ENCODE results near the gene DNA2. TPM values are rescaled to one million over a fixed set of nuclear protein-coding genes. Genes with fewer than 3 reads are reported as not detected.
"Not testable (repeated sequence)": the region's sequence is repeated elsewhere in the genome, so short reads cannot be mapped to it uniquely, and the experiment has no call there.

DNA2 gene
- total RNA-seq, 2 experiments from 2014 or later: 44.5 to 51.4 TPM

DNA sequence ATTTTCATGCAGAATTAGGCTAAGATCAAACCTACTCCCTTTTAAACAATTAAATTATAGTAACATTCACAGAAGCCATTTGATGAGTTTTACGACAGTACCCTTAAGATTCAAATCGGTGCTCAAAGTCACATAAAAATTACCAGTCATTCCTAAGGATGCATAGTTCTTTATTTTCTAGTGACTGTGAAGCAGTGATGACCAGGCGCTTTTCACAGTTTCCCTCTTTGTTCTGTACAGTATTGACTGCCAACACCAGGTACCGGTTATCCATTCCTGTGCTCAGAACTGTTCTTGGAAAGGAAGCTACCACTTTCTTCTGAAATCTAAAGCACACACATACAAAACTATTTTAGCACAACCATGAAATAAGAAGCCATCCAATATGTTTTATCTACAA is 1.9 kb downstream of the DNA2 start:
- peaks cover 17% of the 10 kb centered on the region for H3K4me1 Mint-ChIP-seq
- H3K36me3 Mint-ChIP-seq: peaks cover 28% of the 10 kb centered on the region

DNA sequence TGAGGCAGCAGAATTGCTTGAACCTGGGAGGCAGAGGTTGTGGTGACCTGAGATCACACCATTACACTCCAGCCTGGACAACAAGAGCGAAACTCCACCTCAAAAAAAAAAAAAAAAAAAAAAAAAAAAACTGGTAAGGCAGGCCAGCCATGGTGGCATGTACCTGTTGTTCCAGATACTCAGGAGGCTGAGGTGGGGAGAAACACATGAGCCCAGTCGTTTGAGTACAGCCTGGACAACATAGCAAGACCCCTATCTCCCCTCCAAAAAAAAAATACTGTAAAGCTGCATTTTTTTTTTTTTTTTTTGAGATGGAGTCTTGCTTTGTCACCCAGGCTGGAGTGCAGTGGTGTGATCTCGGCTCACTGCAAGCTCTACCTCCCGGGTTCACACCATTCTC is 7.0 kb downstream of the DNA2 start:
- H3K9me3 Mint-ChIP-seq, DNase-seq, H3K27me3 Mint-ChIP-seq, H3K4me1 Mint-ChIP-seq, H3K4me3 Mint-ChIP-seq, H3K27ac Mint-ChIP-seq: not testable (repeated sequence)
- peaks cover 34% of the 10 kb centered on the region for H3K36me3 Mint-ChIP-seq

More for the DNA sequence above, 1.9 kb downstream of the DNA2 start:
- peak overlapping the region; percentile 99 for H3K4me3 Mint-ChIP-seq
- no peak overlapping the region for H3K27ac Mint-ChIP-seq
- no peak for DNase-seq
- H3K9me3 Mint-ChIP-seq: no peaks in the 10 kb centered on the region
- peaks cover 3% of the 10 kb centered on the region for H3K27me3 Mint-ChIP-seq

DNA sequence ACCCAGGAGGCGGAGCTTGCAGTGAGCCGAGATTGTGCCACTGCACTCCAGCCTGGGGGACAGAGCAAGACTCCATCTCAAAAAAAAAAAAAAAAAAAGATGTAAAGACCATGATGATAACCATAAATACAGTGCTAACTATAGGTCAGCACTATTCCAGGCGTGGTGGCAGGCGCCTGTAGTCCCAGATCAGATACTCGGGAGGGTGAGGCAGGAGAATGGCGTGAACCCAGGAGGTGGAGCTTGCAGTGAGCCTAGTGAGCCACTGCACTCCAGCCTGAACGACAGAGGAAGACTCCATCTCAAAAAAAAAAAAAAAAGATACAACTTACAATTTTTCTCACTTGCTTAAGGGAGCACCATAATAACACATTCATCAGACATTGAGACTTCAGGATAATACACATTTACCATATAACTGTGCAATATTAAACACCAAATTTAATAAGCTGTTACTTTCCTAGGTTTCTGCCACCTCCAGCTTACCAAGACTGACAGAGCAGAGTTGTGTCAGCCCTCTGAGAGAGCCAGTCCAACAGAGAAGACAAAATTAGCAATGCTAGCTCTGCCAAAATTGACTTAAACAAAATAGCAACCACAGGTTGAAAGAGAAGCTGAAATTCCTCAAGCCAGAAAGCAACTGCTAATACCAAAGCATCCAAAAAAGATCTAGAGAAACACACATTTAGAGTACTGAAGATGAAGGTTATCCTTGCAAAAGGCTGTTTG is 8.2 kb downstream of the DNA2 start:
- H3K27me3 Mint-ChIP-seq: no peaks in the 10 kb centered on the region
- no peak for DNase-seq
- no peak overlapping the region for H3K27ac Mint-ChIP-seq
- no peaks in the 10 kb centered on the region for H3K4me1 Mint-ChIP-seq
- H3K4me3 Mint-ChIP-seq: no peak overlapping the region
- H3K36me3 Mint-ChIP-seq: peaks cover 37% of the 10 kb centered on the region
- H3K9me3 Mint-ChIP-seq: no peaks in the 10 kb centered on the region

DNA sequence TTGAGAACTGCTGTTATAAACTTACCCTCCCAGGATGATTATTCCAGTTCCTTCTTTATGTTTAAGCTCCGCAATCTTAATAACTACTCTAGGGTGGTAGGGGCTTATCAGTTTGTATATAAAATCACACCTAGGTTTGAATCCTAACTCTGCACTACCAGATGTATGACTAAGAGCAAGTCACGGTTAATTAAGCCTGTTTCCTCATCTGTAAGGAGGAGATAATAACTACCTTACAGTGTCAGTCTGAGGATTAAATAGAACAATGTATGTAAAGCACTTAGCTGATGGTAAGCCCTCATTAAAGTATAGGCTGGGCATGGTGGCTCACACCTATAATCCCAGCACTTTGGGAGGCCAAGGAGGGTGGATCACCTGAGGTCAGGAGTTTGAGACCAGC is 9.2 kb downstream of the DNA2 start:
- H3K36me3 Mint-ChIP-seq: peaks cover 38% of the 10 kb centered on the region
- DNase-seq: no peak
- H3K4me3 Mint-ChIP-seq: no peak overlapping the region
- no peaks in the 10 kb centered on the region for H3K27me3 Mint-ChIP-seq
- no peaks in the 10 kb centered on the region for H3K9me3 Mint-ChIP-seq
- no peak overlapping the region for H3K27ac Mint-ChIP-seq
- no peaks in the 10 kb centered on the region for H3K4me1 Mint-ChIP-seq

DNA sequence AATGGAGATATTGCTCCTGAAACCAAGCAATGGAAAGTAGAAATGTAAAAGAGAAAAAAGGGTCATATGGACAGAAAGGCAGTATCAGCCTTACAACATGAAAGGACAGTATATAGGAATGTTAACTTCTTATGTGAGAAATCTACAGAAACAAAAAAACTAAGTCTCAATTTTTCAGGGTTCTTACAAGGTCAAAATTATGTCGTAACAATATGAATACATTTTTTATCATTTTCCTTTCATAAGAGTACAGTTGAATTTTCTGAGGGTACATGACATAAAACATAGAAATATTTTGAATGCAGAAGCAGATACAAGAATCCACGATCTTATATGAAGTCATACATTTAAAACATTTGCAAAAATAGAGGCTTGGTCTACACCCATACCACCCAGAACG is 10.7 kb downstream of the DNA2 start:
- Mint-ChIP-seq H3K27me3 (no peaks in the 10 kb centered on the region), H3K4me3 (no peak overlapping the region), H3K36me3 (peaks cover 38% of the 10 kb centered on the region), H3K4me1 (no peaks in the 10 kb centered on the region), H3K27ac (no peak overlapping the region), H3K9me3 (no peaks in the 10 kb centered on the region)
- DNase-seq: no peak

DNA sequence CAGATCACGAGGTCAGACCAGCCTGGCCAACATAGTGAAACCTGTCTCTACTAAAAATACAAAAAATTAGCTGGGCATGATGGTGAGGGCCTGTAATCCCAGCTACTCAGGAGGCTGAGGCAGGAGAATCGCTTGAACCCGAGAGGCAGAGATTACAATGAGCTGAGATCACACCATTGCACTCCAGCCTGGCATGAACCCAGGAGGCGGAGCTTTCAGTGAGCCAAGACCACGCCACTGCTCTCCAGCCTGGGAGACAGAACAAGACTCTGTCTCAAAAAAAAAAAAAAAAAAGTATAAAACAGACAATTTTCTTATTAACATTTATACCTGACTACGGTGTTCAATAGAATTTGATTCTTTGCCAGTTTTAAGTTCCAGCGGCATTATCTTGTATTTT is 22.1 kb downstream of the DNA2 start:
- not testable (repeated sequence) for H3K4me3 Mint-ChIP-seq, H3K27me3 Mint-ChIP-seq, H3K9me3 Mint-ChIP-seq, H3K27ac Mint-ChIP-seq, H3K4me1 Mint-ChIP-seq, DNase-seq
- peaks cover 22% of the 10 kb centered on the region for H3K36me3 Mint-ChIP-seq

DNA sequence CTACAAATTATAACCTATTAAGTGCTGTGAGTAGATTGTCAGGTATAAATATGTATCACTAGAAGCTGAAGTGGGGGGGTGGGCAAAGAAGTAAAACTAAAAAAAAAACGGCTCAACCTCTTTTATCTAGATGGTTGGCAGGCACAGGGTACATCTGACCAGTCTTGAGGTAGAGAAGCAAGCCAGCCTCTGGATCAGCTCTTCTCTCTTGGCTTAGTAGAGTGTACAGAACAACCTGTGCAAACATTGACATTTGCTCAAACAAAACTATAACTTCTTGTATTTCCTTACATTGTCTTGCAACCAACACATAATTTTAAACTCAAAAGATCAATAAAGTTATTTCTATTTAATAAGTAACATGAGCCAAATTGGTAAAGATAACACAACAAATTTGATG is 25.6 kb downstream of the DNA2 start:
- Mint-ChIP-seq H3K9me3 (no peaks in the 10 kb centered on the region), H3K27ac (no peak overlapping the region), H3K4me1 (no peaks in the 10 kb centered on the region), H3K4me3 (no peak overlapping the region), H3K36me3 (peaks cover 21% of the 10 kb centered on the region), H3K27me3 (no peaks in the 10 kb centered on the region)
- no peak for DNase-seq

DNA sequence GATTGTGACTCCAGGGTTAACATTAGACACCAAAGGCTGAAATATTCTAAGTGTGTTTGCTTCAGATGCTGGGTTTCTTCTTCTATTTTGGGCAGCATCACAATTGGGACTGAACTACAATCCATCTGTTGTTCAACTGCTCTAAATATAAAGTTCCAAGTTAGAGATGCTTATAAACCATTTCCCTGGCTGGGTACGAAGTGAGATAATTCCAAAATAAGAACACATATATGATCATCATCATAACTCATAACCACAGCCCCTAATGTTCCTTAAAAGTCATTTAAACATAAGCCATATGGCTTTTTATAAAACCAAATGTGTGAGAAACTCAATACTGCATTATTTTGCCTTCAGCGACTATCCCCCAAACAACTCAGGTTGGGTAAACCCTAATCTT is 28.8 kb downstream of the DNA2 start:
- Mint-ChIP-seq H3K9me3 (no peaks in the 10 kb centered on the region), H3K36me3 (peaks cover 22% of the 10 kb centered on the region), H3K27ac (no peak overlapping the region), H3K4me3 (no peak overlapping the region), H3K4me1 (no peaks in the 10 kb centered on the region), H3K27me3 (no peaks in the 10 kb centered on the region)
- no peak for DNase-seq

DNA sequence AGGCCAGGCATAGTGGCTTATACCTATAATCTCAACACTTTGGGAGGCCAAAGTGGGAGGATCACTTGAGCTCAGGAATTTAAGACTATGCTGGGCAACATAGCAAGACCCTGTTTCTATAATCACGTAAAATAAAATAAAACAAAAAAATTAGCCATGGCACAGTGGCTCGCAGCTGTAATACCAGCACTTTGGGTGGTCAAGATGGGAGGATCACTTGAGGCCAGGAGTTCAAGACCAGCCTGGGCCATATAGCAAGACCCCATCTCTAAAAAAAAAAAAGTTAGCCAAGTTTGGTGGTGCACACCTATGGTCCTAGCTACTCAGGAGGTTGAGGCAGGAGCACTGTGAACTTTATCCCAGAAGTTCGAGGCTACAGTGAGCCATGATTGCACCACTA is 30.9 kb downstream of the DNA2 start:
- Mint-ChIP-seq H3K9me3 (no peaks in the 10 kb centered on the region), H3K4me1 (no peaks in the 10 kb centered on the region)

DNA sequence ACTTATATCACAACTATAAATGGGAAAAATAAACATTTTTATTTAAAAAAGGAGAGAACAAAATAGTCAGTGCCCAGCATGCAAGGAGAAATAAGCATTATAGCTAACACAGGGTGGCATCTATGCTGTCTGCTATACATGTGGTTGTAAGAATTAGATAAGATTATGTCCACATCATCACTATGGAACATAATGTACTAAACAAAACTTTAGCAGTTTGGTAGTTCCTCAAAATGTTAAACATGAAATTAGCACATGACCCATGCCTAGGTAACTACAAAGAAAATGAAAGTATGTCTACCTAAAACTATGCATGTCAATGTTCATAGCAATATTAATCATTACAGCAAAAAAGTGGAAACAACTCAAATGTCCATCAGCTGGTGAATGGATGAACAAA is 36.0 kb downstream of the DNA2 start:
- Mint-ChIP-seq H3K4me1 (no peaks in the 10 kb centered on the region), H3K27ac (no peak overlapping the region), H3K4me3 (no peak overlapping the region), H3K27me3 (no peaks in the 10 kb centered on the region), H3K9me3 (no peaks in the 10 kb centered on the region), H3K36me3 (peaks cover 27% of the 10 kb centered on the region)
- DNase-seq: no peak

More for the DNA sequence above, 30.9 kb downstream of the DNA2 start:
- DNase-seq: no peak
- Mint-ChIP-seq H3K4me3 (no peak overlapping the region), H3K27me3 (no peaks in the 10 kb centered on the region), H3K27ac (no peak overlapping the region), H3K36me3 (peaks cover 30% of the 10 kb centered on the region)

DNA sequence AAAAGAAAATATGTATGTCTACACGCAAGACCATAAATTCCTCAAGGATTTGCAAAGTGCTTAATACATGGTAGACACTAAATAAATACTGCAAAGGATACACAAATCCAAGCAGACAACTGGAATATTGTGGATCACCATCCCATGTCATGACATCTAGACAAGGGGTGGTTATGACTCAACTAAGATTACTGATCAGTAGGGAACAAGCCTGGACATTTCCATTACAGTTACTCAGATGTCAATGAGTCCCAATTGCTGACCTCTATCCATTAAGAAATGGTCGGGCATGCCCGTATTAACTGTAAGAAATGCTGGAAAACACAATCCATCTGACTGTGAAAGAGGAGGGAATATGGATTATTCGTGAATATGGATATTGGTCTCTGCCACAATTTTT is 37.1 kb downstream of the DNA2 start:
- Mint-ChIP-seq H3K27me3 (no peaks in the 10 kb centered on the region), H3K36me3 (peaks cover 31% of the 10 kb centered on the region), H3K4me1 (no peaks in the 10 kb centered on the region), H3K27ac (no peak overlapping the region), H3K4me3 (no peak overlapping the region), H3K9me3 (no peaks in the 10 kb centered on the region)
- no peak for DNase-seq

DNA sequence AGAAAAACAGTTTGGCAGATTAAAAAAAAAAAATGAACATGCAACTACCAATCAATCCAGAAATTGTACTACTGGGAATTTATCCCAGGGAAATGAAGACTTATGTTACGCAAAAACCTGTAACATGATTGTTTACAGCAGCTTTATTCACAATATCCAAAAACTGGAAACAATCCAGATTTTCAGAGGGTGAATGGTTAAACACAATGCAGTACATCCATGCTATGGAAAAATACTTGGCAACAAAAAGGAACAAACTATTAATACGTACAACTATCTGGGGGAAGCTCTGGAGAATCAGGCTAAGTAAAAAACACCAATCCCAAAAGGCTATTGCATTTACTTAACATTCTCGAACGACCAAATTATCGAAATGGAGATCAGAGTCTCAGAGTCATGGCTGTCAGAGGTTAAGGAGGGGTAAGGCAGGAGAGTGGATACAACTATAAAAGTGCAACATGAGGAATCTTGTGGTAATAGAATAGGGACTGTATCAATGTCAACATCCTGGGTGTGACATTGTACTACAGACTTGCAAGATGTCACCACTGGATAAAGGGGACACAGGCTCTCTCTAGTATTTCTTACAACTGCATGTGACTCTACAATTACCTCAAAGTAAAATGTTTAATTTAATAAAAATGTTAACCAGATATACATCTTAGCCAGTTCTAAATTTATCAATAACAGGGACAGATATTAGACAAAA is 43.2 kb downstream of the DNA2 start:
- H3K4me1 Mint-ChIP-seq: peaks cover 12% of the 10 kb centered on the region
- H3K36me3 Mint-ChIP-seq: peaks cover 29% of the 10 kb centered on the region
- no peaks in the 10 kb centered on the region for H3K27me3 Mint-ChIP-seq
- no peak overlapping the region for H3K27ac Mint-ChIP-seq
- no peak overlapping the region for H3K4me3 Mint-ChIP-seq
- H3K9me3 Mint-ChIP-seq: no peaks in the 10 kb centered on the region
- DNase-seq: no peak

DNA sequence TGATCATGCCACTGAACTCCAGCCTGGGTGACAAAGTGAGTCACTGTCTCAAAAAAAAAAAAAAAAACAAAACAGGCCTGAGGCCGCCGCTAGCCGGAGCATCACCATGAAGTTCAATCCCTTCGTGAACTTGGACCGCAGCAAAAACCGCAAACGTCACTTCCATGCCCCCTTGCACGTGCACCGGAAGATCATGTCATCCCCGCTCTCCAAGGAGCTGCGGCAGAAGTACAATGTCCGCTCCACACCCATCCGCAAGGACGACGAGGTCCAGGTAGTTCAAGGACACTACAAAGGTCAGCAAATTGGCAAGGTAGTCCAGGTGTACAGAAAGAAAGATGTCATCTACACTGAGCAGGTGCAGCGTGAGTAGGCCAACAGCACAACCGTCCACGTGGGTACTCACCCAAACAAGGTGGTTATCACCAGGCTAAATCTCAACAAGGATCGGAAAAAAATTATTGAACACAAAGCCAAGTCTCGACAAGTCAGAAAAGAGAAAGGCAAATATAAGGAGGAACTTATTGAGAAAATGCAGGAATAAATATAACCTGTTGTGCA is 47.2 kb downstream of the DNA2 start:
- peaks cover 16% of the 10 kb centered on the region for H3K4me1 Mint-ChIP-seq
- no peak overlapping the region for H3K4me3 Mint-ChIP-seq
- DNase-seq: no peak
- peaks cover 41% of the 10 kb centered on the region for H3K36me3 Mint-ChIP-seq
- H3K27me3 Mint-ChIP-seq: no peaks in the 10 kb centered on the region
- H3K27ac Mint-ChIP-seq: no peak overlapping the region
- H3K9me3 Mint-ChIP-seq: no peaks in the 10 kb centered on the region

DNA sequence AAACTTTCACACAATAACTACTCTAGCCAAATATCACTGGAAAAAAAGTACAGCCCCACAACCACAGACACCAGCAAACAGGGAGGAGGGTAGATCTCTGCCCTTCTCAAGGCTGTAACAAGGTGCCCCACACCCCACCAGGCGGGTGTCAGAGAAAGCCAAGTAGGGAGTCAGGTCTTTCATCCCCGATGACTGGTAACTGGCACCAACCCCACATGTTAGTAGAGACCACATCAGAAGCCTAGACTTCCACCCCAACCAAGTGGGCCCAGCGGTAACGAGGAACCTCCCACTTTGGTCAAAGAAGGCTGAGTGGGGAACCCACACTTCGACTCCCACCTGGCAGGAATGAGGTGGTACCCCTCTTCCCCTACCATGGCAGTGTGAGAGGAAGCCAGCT is 48.3 kb downstream of the DNA2 start:
- H3K36me3 Mint-ChIP-seq: peaks cover 42% of the 10 kb centered on the region
- peak overlapping the region; percentile 53 for H3K4me3 Mint-ChIP-seq
- DNase-seq: peak; percentile 56
- peaks cover 16% of the 10 kb centered on the region for H3K4me1 Mint-ChIP-seq
- H3K27ac Mint-ChIP-seq: peak overlapping the region; percentile 68
- H3K9me3 Mint-ChIP-seq: no peaks in the 10 kb centered on the region
- H3K27me3 Mint-ChIP-seq: no peaks in the 10 kb centered on the region

DNA sequence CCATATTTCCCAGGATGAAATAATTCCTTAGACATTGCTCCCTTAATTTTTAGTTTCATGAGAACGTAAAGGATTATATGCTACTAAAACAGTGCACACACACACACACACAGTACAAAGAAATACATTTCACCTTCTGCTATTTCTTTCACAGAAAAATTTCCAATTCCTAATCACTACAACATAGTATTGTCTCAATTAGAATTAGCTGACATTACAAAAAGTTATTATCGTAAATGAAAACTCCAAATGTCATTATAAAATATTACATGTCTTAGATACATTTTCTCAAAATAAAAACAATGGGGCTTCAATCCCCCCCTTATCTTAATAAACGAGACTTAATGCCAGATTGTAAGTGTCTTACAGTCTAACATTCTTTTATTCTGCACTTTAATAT is 52.4 kb downstream of the DNA2 start:
- no peaks in the 10 kb centered on the region for H3K27me3 Mint-ChIP-seq
- H3K9me3 Mint-ChIP-seq: no peaks in the 10 kb centered on the region
- H3K4me1 Mint-ChIP-seq: peaks cover 12% of the 10 kb centered on the region
- no peak overlapping the region for H3K4me3 Mint-ChIP-seq
- H3K27ac Mint-ChIP-seq: no peak overlapping the region
- DNase-seq: no peak
- peaks cover 51% of the 10 kb centered on the region for H3K36me3 Mint-ChIP-seq
